Measurements from ENCODE around the gene CNTN4.

CNTN4 gene

GRCh38 chr3:2362122-2362521 is 263.5 kb downstream of the CNTN4 start:
- in situ Hi-C loops (cut with MboI; ENCODE audit: low pct_unique_long_range_greater_than_20kb, low sequenced_read_pairs), result no loop called here
- DNase-seq, result no peak

GRCh38 chr3:2363854-2364253 is 265.2 kb downstream of the CNTN4 start:
- in situ Hi-C loops (cut with MboI; ENCODE audit: low pct_unique_long_range_greater_than_20kb, low sequenced_read_pairs), result no loop called here
- DNase-seq, result no peak

GRCh38 chr3:2370317-2370716 is 271.7 kb downstream of the CNTN4 start:
- in situ Hi-C loops (cut with MboI; ENCODE audit: low pct_unique_long_range_greater_than_20kb, low sequenced_read_pairs), result no loop called here
- no peak for DNase-seq

GRCh38 chr3:2372306-2372705 is 273.6 kb downstream of the CNTN4 start:
- DNase-seq, result no peak
- in situ Hi-C loops (cut with MboI; ENCODE audit: low pct_unique_long_range_greater_than_20kb, low sequenced_read_pairs), result no loop called here

GRCh38 chr3:2375376-2375775 is 276.7 kb downstream of the CNTN4 start:
- in situ Hi-C loops (cut with MboI; ENCODE audit: low pct_unique_long_range_greater_than_20kb, low sequenced_read_pairs), result no loop called here
- DNase-seq, result no peak

GRCh38 chr3:2377281-2377680 is 278.6 kb downstream of the CNTN4 start:
- in situ Hi-C loops (cut with MboI; ENCODE audit: low pct_unique_long_range_greater_than_20kb, low sequenced_read_pairs), result no loop called here
- no peak for DNase-seq

GRCh38 chr3:2390926-2391532 is 292.4 kb downstream of the CNTN4 start:
- in situ Hi-C loops (cut with MboI; ENCODE audit: low pct_unique_long_range_greater_than_20kb, low sequenced_read_pairs), result no loop called here
- no peak for DNase-seq

GRCh38 chr3:2391896-2392295 is 293.2 kb downstream of the CNTN4 start:
- no peak for DNase-seq
- in situ Hi-C loops (cut with MboI; ENCODE audit: low pct_unique_long_range_greater_than_20kb, low sequenced_read_pairs), result no loop called here

- in situ Hi-C loops (cut with MboI; ENCODE audit: low pct_unique_long_range_greater_than_20kb, low sequenced_read_pairs), result no loop called here
- DNase-seq, result no peak
These were observed 294.3 kb downstream of the CNTN4 start for GRCh38 chr3:2392981-2393380.

GRCh38 chr3:2415083-2415482 is 316.4 kb downstream of the CNTN4 start:
- in situ Hi-C loops (cut with MboI; ENCODE audit: low pct_unique_long_range_greater_than_20kb, low sequenced_read_pairs), result no loop called here
- DNase-seq, result no peak

- in situ Hi-C loops (cut with MboI; ENCODE audit: low pct_unique_long_range_greater_than_20kb, low sequenced_read_pairs), result no loop called here
These were observed 322.3 kb downstream of the CNTN4 start for GRCh38 chr3:2420919-2421318.

GRCh38 chr3:2423143-2423542 is 324.5 kb downstream of the CNTN4 start:
- in situ Hi-C loops (cut with MboI; ENCODE audit: low pct_unique_long_range_greater_than_20kb, low sequenced_read_pairs), result no loop called here
- no peak for DNase-seq

More at GRCh38 chr3:2420919-2421318, 322.3 kb downstream of the CNTN4 start:
- no peak for DNase-seq

- in situ Hi-C loops (cut with MboI; ENCODE audit: low pct_unique_long_range_greater_than_20kb, low sequenced_read_pairs), result no loop called here
- no peak for DNase-seq
These were observed 342.9 kb downstream of the CNTN4 start for GRCh38 chr3:2441558-2441957.

GRCh38 chr3:2446146-2446545 is 347.5 kb downstream of the CNTN4 start:
- no peak for DNase-seq
- in situ Hi-C loops (cut with MboI; ENCODE audit: low pct_unique_long_range_greater_than_20kb, low sequenced_read_pairs), result no loop called here

GRCh38 chr3:2452249-2452648 is 353.6 kb downstream of the CNTN4 start:
- in situ Hi-C loops (cut with MboI; ENCODE audit: low pct_unique_long_range_greater_than_20kb, low sequenced_read_pairs), result no loop called here
- no peak for DNase-seq

- DNase-seq, result no peak
- in situ Hi-C loops (cut with MboI; ENCODE audit: low pct_unique_long_range_greater_than_20kb, low sequenced_read_pairs), result no loop called here
These were observed 356.2 kb downstream of the CNTN4 start for GRCh38 chr3:2454865-2455264.

- in situ Hi-C loops (cut with MboI; ENCODE audit: low pct_unique_long_range_greater_than_20kb, low sequenced_read_pairs), result no loop called here
These were observed 358.1 kb downstream of the CNTN4 start for GRCh38 chr3:2456788-2457187.

GRCh38 chr3:2458816-2459215 is 360.1 kb downstream of the CNTN4 start:
- in situ Hi-C loops (cut with MboI; ENCODE audit: low pct_unique_long_range_greater_than_20kb, low sequenced_read_pairs), result no loop called here
- DNase-seq, result no peak

More at GRCh38 chr3:2456788-2457187, 358.1 kb downstream of the CNTN4 start:
- no peak for DNase-seq

- no peak for DNase-seq
- in situ Hi-C loops (cut with MboI; ENCODE audit: low pct_unique_long_range_greater_than_20kb, low sequenced_read_pairs), result no loop called here
These were observed 367.2 kb downstream of the CNTN4 start for GRCh38 chr3:2465842-2466241.

GRCh38 chr3:2468816-2469215 is 370.1 kb downstream of the CNTN4 start:
- in situ Hi-C loops (cut with MboI; ENCODE audit: low pct_unique_long_range_greater_than_20kb, low sequenced_read_pairs), result no loop called here
- DNase-seq, result no peak

- in situ Hi-C loops (cut with MboI; ENCODE audit: low pct_unique_long_range_greater_than_20kb, low sequenced_read_pairs), result no loop called here
These were observed 378.3 kb downstream of the CNTN4 start for GRCh38 chr3:2476996-2477395.

GRCh38 chr3:2477620-2478019 is 379.0 kb downstream of the CNTN4 start:
- no peak for DNase-seq
- in situ Hi-C loops (cut with MboI; ENCODE audit: low pct_unique_long_range_greater_than_20kb, low sequenced_read_pairs), result no loop called here

More at GRCh38 chr3:2476996-2477395, 378.3 kb downstream of the CNTN4 start:
- DNase-seq, result no peak
